HG03571 (cell line): Measurements from ENCODE around the gene NENF.
"Not testable (repeated sequence)": the region's sequence is repeated elsewhere in the genome, so short reads cannot be mapped to it uniquely, and the experiment has no call there.

ENCODE experiments used
- ATAC-seq: cut with Tn5 transposase; IDR thresholded peaks from one replicate; pipeline ENCODE4 v1.9.1; 2021; ENCODE audit not compliant: unreplicated experiment

The NENF gene

DNA sequence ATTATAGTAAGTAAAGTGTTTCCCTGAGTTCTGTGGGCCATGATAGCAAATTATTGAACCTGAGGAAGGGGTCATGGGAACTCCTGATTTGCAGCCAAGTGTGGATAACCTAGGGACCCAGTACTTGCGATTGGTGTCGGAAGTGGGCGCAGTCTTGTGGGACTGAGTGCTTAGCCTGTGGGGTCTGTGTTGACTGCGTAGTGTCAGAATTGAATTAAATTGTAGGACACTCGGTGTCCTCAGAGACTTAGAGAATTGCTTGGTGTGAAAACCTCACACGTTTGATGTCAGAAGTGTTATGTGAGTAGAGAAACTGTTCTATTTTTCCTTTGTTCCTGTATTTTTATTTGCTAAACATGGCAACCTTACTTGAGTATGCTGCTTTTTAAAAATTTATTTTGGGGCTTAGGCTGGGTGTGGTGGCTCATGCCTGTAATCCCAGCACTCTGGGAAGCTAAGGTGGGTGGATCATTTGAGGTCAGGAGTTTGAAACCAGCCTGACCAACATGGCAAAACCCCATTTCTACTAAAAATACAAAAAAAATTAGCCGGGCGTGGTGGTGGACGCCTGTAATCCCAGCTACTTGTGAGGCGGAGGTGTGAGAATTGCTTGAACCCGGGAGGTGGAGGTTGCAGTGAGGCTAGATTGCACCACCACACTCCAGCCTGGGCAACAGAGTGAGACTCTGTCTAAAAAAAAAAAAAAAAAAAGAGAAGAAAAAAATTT, 48.2 kb downstream of the NENF start:
- ATAC-seq = not testable (repeated sequence)

DNA sequence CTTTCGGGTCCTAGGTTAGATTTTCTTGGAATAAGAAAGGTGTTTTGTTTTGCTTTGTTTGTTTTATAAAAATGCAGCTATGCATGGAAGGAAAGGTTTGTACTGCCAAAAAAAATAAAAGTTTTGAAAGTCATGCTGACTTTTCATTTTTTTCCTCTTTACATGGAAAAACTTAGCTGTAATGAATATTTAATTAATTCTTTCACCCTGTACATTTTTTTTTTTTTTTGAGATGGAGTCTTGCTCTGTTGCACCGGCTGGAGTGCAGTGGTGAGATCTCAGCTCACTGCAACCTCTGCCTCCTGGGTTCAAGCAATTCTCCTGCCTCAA, 48.7 kb downstream of the NENF start:
- ATAC-seq = no peak

GRCh38 chr1:212482006-212482636, 49.4 kb downstream of the NENF start:
- ATAC-seq = no peak

GRCh38 chr1:212482637-212483441, 50.1 kb downstream of the NENF start:
- ATAC-seq = no peak

DNA sequence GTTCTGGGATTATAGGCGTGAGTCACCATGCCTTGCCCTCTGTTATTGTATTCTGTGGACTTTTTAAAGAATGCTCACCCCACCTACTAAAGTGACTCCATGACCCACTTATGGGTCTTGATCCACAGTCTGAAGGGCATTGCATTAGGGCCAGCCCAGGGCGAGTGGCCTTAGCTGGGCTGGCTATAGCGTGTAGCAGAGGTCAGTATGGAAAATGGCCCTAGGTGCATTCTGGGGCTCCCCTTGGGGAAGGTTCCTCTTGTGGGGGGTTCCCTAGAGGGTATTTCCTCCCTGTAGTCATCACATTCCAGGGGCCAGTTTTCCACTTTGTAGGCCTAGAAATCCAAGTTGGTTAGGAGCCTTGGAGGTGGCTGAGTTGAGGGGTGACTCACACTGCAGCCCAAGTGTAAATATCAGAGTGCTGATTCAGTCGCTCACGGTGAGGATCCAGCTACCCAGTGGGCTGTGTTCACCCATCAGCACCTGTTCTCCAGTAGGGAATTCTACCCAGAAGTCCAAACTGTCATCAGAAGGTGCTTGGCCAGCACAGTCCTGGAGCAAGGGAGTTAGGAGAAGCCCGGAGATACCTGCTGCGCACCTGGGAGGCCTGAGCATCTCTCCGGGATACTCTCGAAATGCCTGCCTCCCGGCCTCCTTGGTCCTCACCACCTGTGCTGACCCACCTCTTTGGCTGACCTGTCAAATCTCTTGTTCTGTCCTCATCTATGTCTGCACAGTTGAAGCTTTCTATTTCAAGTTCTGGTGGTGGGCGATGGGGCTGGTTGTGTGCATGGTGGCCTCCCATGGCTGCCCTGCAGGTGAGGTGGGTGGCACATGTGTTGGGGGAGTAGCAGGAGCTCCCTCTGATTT, 52.2 kb downstream of the NENF start:
- no peak for ATAC-seq

- ATAC-seq = no peak
Observed at GRCh38 chr1:212485571-212485912, 52.8 kb downstream of the NENF start.

GRCh38 chr1:212485913-212486618, 53.3 kb downstream of the NENF start:
- no peak for ATAC-seq

- no peak for ATAC-seq
Observed at GRCh38 chr1:212486619-212486975, 53.9 kb downstream of the NENF start.

- no peak for ATAC-seq
Observed at GRCh38 chr1:212487286-212487685, 54.6 kb downstream of the NENF start.

GRCh38 chr1:212487774-212488435, 55.2 kb downstream of the NENF start:
- ATAC-seq = no peak

- ATAC-seq = no peak
Observed at GRCh38 chr1:212488436-212489283, 55.9 kb downstream of the NENF start.

GRCh38 chr1:212489284-212489859, 56.7 kb downstream of the NENF start:
- ATAC-seq = no peak

DNA sequence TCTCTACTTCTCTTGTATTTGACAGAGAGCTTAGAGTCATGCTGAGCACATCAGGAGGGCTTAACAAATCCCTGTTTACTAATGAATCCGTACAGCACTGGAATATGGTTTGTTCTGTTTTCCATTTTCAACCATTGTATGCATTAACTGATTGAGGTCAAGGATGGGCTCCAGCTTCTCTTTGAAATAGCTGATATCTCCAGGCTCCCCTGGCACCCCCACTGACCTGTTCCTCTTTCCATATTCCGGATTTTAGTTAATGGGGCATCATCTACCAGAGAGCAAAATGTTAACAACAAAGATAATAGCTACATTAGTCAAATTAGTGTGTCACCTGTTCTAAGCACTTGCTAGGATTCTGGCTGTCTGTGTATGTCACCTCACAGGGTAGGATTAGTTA, 57.6 kb downstream of the NENF start:
- no peak for ATAC-seq

- no peak for ATAC-seq
Observed at GRCh38 chr1:212491454-212491853, 58.7 kb downstream of the NENF start.
